OCI-LY7 (cell line): ENCODE data around the gene RXRB.

Source experiments
- CTCF ChIP-seq: fragments of 200-600 bp; sonication (generic); conservative IDR thresholded peaks from 2 replicates; pipeline ENCODE4 v1.5.1; 2014; ENCODE audit warnings: mild to moderate bottlenecking, antibody characterized with exemption, low read length, moderate library complexity, mixed read lengths
- EZH2phosphoT487 ChIP-seq: fragments of 200-600 bp; sonication (generic); IDR thresholded peaks from 2 replicates; pipeline ENCODE4 v1.6.1; 2018; ENCODE audit warnings: low read depth, borderline replicate concordance, mild to moderate bottlenecking, mixed run types, antibody characterized with exemption, low read length, moderate library complexity, mixed read lengths

GRCh38 chr6:33176906-33177305 lies 23.6 kb downstream of the RXRB start:
- TF ChIP-seq EZH2phosphoT487 = no peak
- TF ChIP-seq CTCF = no peak
